NOMO-1 treated with DMSO at 0.1 percent for 48 hours (cell line): ENCODE data around the gene FAM222A.

ENCODE experiments used
- DNase-seq: peaks from one replicate; lab custom pipeline; 2025; ENCODE audit not compliant: unreplicated experiment; lab: John Stamatoyannopoulos, UW

FAM222A gene

GRCh38 chr12:109795023-109795422 lies 81.4 kb downstream of the FAM222A start:
- peak; percentile 49 for DNase-seq

GRCh38 chr12:109796057-109796456 lies 82.4 kb downstream of the FAM222A start:
- no peak for DNase-seq

- DNase-seq: peak; percentile 89
Measured at GRCh38 chr12:109797905-109798669, 84.5 kb downstream of the FAM222A start.

GRCh38 chr12:109798691-109799090 lies 85.1 kb downstream of the FAM222A start:
- no peak for DNase-seq

GRCh38 chr12:109800536-109800935 lies 86.9 kb downstream of the FAM222A start:
- DNase-seq: no peak

- DNase-seq: no peak
Measured at GRCh38 chr12:109802828-109803227, 89.2 kb downstream of the FAM222A start.

GRCh38 chr12:109803678-109804077 lies 90.1 kb downstream of the FAM222A start:
- DNase-seq: no peak

- DNase-seq: peak; percentile 45
Measured at GRCh38 chr12:109804820-109805761, 91.5 kb downstream of the FAM222A start.

- DNase-seq: no peak
Measured at GRCh38 chr12:109807954-109808643, 94.5 kb downstream of the FAM222A start.

GRCh38 chr12:109808876-109809646 lies 95.4 kb downstream of the FAM222A start:
- DNase-seq: no peak

GRCh38 chr12:109810954-109811623 lies 97.5 kb downstream of the FAM222A start:
- DNase-seq: no peak

- DNase-seq: no peak
Measured at GRCh38 chr12:109811624-109811995, 98.0 kb downstream of the FAM222A start.

- no peak for DNase-seq
Measured at GRCh38 chr12:109813810-109814416, 100.3 kb downstream of the FAM222A start.

- no peak for DNase-seq
Measured at GRCh38 chr12:109814600-109815150, 101.0 kb downstream of the FAM222A start.

- no peak for DNase-seq
Measured at GRCh38 chr12:109815225-109815624, 101.6 kb downstream of the FAM222A start.

- no peak for DNase-seq
Measured at GRCh38 chr12:109815757-109816617, 102.4 kb downstream of the FAM222A start.

- no peak for DNase-seq
Measured at GRCh38 chr12:109816870-109817269, 103.2 kb downstream of the FAM222A start.

- peak; percentile 26 for DNase-seq
Measured at GRCh38 chr12:109817627-109818231, 104.1 kb downstream of the FAM222A start.
